ENCODE measurements around the gene MLLT1.

DNA sequence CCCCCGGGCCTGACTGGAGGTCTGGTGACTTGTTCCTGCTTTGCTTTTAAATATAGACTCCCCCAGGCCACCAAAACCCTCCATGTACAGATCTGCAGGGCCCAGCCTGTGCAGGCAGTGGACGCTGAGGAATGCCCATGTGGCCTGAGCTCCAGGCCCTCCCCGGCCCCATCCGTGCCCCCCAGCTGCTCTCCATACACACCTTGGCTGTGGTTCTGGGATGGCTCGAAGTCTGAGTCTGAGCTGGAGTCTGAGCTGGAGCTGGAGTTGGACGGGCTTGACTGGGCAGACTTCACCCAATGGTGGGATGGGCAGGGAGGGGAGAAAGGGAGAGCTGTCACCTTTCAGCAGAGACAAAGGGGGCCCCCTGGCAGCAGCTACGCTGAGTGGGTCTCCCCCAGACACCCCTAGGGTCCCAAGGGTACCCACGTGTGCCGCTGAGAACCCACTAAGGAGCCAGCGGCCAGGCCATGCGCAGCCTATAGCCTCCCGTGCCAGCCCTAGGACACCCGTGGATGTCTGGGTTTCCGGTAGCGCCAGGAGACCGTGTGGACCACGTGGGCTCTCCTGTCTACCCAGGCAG, 61.9 kb downstream of the MLLT1 start:
- TF ChIP-seq, protein P1, sequence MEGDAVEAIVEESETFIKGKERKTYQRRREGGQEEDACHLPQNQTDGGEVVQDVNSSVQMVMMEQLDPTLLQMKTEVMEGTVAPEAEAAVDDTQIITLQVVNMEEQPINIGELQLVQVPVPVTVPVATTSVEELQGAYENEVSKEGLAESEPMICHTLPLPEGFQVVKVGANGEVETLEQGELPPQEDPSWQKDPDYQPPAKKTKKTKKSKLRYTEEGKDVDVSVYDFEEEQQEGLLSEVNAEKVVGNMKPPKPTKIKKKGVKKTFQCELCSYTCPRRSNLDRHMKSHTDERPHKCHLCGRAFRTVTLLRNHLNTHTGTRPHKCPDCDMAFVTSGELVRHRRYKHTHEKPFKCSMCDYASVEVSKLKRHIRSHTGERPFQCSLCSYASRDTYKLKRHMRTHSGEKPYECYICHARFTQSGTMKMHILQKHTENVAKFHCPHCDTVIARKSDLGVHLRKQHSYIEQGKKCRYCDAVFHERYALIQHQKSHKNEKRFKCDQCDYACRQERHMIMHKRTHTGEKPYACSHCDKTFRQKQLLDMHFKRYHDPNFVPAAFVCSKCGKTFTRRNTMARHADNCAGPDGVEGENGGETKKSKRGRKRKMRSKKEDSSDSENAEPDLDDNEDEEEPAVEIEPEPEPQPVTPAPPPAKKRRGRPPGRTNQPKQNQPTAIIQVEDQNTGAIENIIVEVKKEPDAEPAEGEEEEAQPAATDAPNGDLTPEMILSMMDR (IDR thresholded peaks at IDR 0.05): no peak
- TF ChIP-seq EZH2phosphoT487 (IDR thresholded peaks at IDR 0.05) (no peak), EZH2 (IDR thresholded peaks at IDR 0.05) (no peak)
